ENCODE data around the gene DAPK3.

The DAPK3 gene

GRCh38 chr19:3970808-3971598 is at the start of gene DAPK3:
TSS of gene DAPK3 (minus strand) at chr19:3971099. CDS start at chr19:3969735, 1,364 bp downstream.
- H3K4me1 ChIP-seq (ENCODE audit: control insufficient read depth, insufficient read depth, low read length, unreplicated experiment): peaks cover 15% of the 10 kb centered on the region
- H3K27ac ChIP-seq (ENCODE audit: low read depth, low read length): peak within 1 kb of the TSS; percentile 94
- peak within 1 kb of the TSS; percentile 92 for H3K4me3 ChIP-seq (ENCODE audit: low read depth, low read length)
- H3K79me2 ChIP-seq (ENCODE audit: control insufficient read depth, insufficient read depth, low read length, unreplicated experiment): peaks cover 38% of the 10 kb centered on the region
- H2AFZ ChIP-seq (ENCODE audit: low read length, unreplicated experiment): no peak within 1 kb of the TSS
- H3K36me3 ChIP-seq (ENCODE audit: insufficient read depth, low read length): no peaks in the 10 kb centered on the region
- H3K27me3 ChIP-seq (ENCODE audit: insufficient read depth, low read length): no peaks in the 10 kb centered on the region

- Histone ChIP-seq H3K36me3 (ENCODE audit: insufficient read depth, low read length) (no peaks in the 10 kb centered on the region), H2AFZ (ENCODE audit: low read length, unreplicated experiment) (no peak overlapping the region), H3K27ac (ENCODE audit: low read depth, low read length) (no peak overlapping the region), H3K4me1 (ENCODE audit: control insufficient read depth, insufficient read depth, low read length, unreplicated experiment) (no peaks in the 10 kb centered on the region), H3K27me3 (ENCODE audit: insufficient read depth, low read length) (no peaks in the 10 kb centered on the region), H3K4me3 (ENCODE audit: low read depth, low read length) (no peak overlapping the region), H3K79me2 (ENCODE audit: control insufficient read depth, insufficient read depth, low read length, unreplicated experiment) (peaks cover 7% of the 10 kb centered on the region)
Observed at GRCh38 chr19:4019578-4019977, 48.7 kb upstream of the DAPK3 start.

- H2AFZ ChIP-seq (ENCODE audit: low read length, unreplicated experiment): no peak overlapping the region
- no peaks in the 10 kb centered on the region for H3K36me3 ChIP-seq (ENCODE audit: insufficient read depth, low read length)
- peaks cover 7% of the 10 kb centered on the region for H3K79me2 ChIP-seq (ENCODE audit: control insufficient read depth, insufficient read depth, low read length, unreplicated experiment)
- H3K4me1 ChIP-seq (ENCODE audit: control insufficient read depth, insufficient read depth, low read length, unreplicated experiment): no peaks in the 10 kb centered on the region
- no peaks in the 10 kb centered on the region for H3K27me3 ChIP-seq (ENCODE audit: insufficient read depth, low read length)
- no peak overlapping the region for H3K27ac ChIP-seq (ENCODE audit: low read depth, low read length)
- H3K4me3 ChIP-seq (ENCODE audit: low read depth, low read length): no peak overlapping the region
Observed at GRCh38 chr19:4018775-4019504, 48.0 kb upstream of the DAPK3 start.

- H3K4me1 ChIP-seq (ENCODE audit: control insufficient read depth, insufficient read depth, low read length, unreplicated experiment): no peaks in the 10 kb centered on the region
- H3K79me2 ChIP-seq (ENCODE audit: control insufficient read depth, insufficient read depth, low read length, unreplicated experiment): peaks cover 7% of the 10 kb centered on the region
- no peaks in the 10 kb centered on the region for H3K36me3 ChIP-seq (ENCODE audit: insufficient read depth, low read length)
Observed at GRCh38 chr19:4018140-4018613, 47.3 kb upstream of the DAPK3 start.

GRCh38 chr19:4016903-4017638 is 46.2 kb upstream of the DAPK3 start:
- Histone ChIP-seq H2AFZ (ENCODE audit: low read length, unreplicated experiment) (no peak overlapping the region), H3K27me3 (ENCODE audit: insufficient read depth, low read length) (no peaks in the 10 kb centered on the region), H3K79me2 (ENCODE audit: control insufficient read depth, insufficient read depth, low read length, unreplicated experiment) (peaks cover 6% of the 10 kb centered on the region), H3K4me1 (ENCODE audit: control insufficient read depth, insufficient read depth, low read length, unreplicated experiment) (no peaks in the 10 kb centered on the region), H3K4me3 (ENCODE audit: low read depth, low read length) (no peak overlapping the region), H3K27ac (ENCODE audit: low read depth, low read length) (no peak overlapping the region), H3K36me3 (ENCODE audit: insufficient read depth, low read length) (no peaks in the 10 kb centered on the region)

More at GRCh38 chr19:4018140-4018613, 47.3 kb upstream of the DAPK3 start:
- H3K27ac ChIP-seq (ENCODE audit: low read depth, low read length): no peak overlapping the region
- no peak overlapping the region for H3K4me3 ChIP-seq (ENCODE audit: low read depth, low read length)
- H2AFZ ChIP-seq (ENCODE audit: low read length, unreplicated experiment): no peak overlapping the region
- no peaks in the 10 kb centered on the region for H3K27me3 ChIP-seq (ENCODE audit: insufficient read depth, low read length)

GRCh38 chr19:4016486-4016885 is 45.6 kb upstream of the DAPK3 start:
- H3K27ac ChIP-seq (ENCODE audit: low read depth, low read length): no peak overlapping the region
- H3K4me1 ChIP-seq (ENCODE audit: control insufficient read depth, insufficient read depth, low read length, unreplicated experiment): no peaks in the 10 kb centered on the region
- H3K27me3 ChIP-seq (ENCODE audit: insufficient read depth, low read length): no peaks in the 10 kb centered on the region
- peaks cover 3% of the 10 kb centered on the region for H3K79me2 ChIP-seq (ENCODE audit: control insufficient read depth, insufficient read depth, low read length, unreplicated experiment)
- H3K36me3 ChIP-seq (ENCODE audit: insufficient read depth, low read length): no peaks in the 10 kb centered on the region
- no peak overlapping the region for H2AFZ ChIP-seq (ENCODE audit: low read length, unreplicated experiment)
- H3K4me3 ChIP-seq (ENCODE audit: low read depth, low read length): no peak overlapping the region

- Histone ChIP-seq H2AFZ (ENCODE audit: low read length, unreplicated experiment) (no peak overlapping the region), H3K36me3 (ENCODE audit: insufficient read depth, low read length) (no peaks in the 10 kb centered on the region), H3K4me3 (ENCODE audit: low read depth, low read length) (no peak overlapping the region), H3K4me1 (ENCODE audit: control insufficient read depth, insufficient read depth, low read length, unreplicated experiment) (no peaks in the 10 kb centered on the region), H3K79me2 (ENCODE audit: control insufficient read depth, insufficient read depth, low read length, unreplicated experiment) (peaks cover 9% of the 10 kb centered on the region), H3K27me3 (ENCODE audit: insufficient read depth, low read length) (no peaks in the 10 kb centered on the region), H3K27ac (ENCODE audit: low read depth, low read length) (no peak overlapping the region)
Observed at GRCh38 chr19:4015705-4016402, 45.0 kb upstream of the DAPK3 start.

GRCh38 chr19:4014541-4015491 is 43.9 kb upstream of the DAPK3 start:
- H2AFZ ChIP-seq (ENCODE audit: low read length, unreplicated experiment): no peak overlapping the region
- H3K79me2 ChIP-seq (ENCODE audit: control insufficient read depth, insufficient read depth, low read length, unreplicated experiment): peaks cover 18% of the 10 kb centered on the region
- H3K36me3 ChIP-seq (ENCODE audit: insufficient read depth, low read length): no peaks in the 10 kb centered on the region

GRCh38 chr19:4013886-4014540 is 43.1 kb upstream of the DAPK3 start:
- Histone ChIP-seq H3K79me2 (ENCODE audit: control insufficient read depth, insufficient read depth, low read length, unreplicated experiment) (peaks cover 26% of the 10 kb centered on the region), H3K4me1 (ENCODE audit: control insufficient read depth, insufficient read depth, low read length, unreplicated experiment) (peaks cover 5% of the 10 kb centered on the region), H3K27ac (ENCODE audit: low read depth, low read length) (no peak overlapping the region), H3K27me3 (ENCODE audit: insufficient read depth, low read length) (no peaks in the 10 kb centered on the region), H2AFZ (ENCODE audit: low read length, unreplicated experiment) (no peak overlapping the region), H3K4me3 (ENCODE audit: low read depth, low read length) (no peak overlapping the region), H3K36me3 (ENCODE audit: insufficient read depth, low read length) (no peaks in the 10 kb centered on the region)

More at GRCh38 chr19:4014541-4015491, 43.9 kb upstream of the DAPK3 start:
- no peaks in the 10 kb centered on the region for H3K4me1 ChIP-seq (ENCODE audit: control insufficient read depth, insufficient read depth, low read length, unreplicated experiment)
- H3K27me3 ChIP-seq (ENCODE audit: insufficient read depth, low read length): no peaks in the 10 kb centered on the region
- no peak overlapping the region for H3K27ac ChIP-seq (ENCODE audit: low read depth, low read length)
- H3K4me3 ChIP-seq (ENCODE audit: low read depth, low read length): no peak overlapping the region

Data from ACC112 (cell line).